HG02623 (cell line): Measurements from ENCODE around the gene CACNB2.

ENCODE experiments used
- ATAC-seq: cut with Tn5 transposase; IDR thresholded peaks from one replicate; pipeline ENCODE4 v1.9.1; 2021; ENCODE audit warnings: moderate library complexity; ENCODE audit not compliant: unreplicated experiment

CACNB2 gene

DNA sequence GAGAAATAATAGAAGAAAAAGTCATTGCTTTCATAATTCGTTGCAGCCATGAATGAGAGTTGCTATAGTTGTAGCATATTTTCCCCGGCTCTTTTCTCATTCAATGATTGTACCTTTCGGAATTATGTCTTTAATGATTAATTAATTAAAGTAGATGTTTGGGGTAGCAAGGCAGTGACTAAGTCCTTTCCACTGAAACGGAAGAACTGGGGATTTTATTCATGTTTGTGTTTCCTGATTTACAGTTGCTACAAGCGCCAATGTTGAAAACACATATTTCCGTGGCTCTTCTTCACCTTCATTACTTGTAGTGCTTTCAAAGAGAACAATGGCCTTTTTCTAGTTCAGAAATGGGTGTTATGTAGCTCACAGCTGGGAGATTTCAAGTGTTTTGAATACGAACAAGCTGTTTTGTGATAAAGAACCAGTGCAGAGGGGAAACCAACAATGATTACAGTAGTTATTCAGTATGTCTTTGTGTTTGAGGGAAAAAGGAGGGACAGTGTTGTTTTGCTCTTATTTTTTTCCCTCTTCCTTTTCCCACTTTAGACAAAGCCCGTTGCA, 357.7 kb downstream of the CACNB2 start:
- no peak for ATAC-seq

DNA sequence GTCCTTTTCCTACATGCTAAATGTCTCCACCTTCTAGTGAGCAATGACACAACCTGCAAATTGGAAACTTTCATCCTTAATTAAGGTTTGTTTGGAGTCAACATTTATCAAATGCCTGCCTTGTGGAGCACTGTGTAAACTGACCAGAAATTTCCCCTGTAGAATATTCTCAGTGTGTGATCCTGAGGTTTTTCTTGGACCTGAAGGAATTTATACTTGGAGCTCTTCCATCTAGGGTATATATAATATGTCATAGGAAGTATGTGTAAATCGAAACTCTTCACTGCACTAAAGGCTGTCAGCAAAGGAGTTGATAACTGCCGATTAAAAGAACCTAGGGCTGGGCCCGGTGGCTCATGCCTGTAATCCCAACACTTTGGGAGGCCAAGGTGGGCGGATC, 358.8 kb downstream of the CACNB2 start:
- ATAC-seq = no peak

DNA sequence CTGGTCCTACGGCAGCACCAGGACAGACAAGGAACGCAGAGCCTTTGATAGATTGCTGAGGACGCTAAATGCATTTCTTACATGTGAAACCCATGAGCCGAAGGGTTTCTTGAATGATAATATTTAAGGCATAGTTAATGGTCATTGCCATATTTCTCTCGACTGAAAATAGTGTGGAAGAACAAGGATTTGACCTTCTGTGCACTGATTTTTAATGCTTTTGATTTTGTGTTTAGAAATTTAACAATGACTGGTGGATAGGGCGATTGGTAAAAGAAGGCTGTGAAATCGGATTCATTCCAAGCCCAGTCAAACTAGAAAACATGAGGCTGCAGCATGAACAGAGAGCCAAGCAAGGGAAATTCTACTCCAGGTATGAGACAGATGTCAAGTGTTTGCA, 360.4 kb downstream of the CACNB2 start:
- no peak for ATAC-seq

DNA sequence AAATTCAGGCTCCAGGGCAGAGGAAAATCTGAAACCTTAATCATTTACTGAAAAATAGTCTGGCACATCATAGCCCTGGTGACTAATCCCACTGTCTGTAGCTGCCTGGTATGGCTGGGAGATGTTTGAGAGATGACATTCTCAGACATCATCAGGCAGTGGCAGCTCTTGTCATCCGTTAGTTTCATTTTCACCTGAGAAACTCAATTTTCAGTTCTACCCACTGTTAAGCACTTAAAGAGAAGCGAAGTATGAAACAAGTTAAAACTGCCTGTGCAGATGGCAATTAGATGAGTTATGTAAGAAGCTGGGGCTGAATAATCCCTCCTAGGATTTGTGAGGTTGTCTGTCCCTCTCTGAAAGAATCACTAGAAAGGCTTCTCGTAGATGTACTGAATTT, 361.0 kb downstream of the CACNB2 start:
- peak; percentile 85 for ATAC-seq

DNA sequence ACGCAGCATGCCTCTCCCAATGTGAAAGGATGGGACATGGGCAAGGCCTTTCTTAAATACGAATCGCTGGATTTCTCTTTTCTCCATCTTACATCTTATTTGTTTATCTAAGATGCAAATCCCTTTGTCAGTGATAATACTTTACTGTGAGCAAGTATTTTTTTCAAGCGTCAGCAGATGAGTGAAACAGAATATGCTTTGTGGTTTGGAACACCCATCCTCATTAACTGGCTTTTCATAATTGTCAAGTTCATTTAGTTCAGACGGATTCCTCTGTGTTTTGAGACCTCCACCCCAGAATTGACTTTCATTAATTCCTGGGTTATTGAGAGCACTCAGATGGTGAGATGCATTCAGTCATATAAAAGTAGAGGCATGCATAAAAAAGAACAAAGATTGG, 361.4 kb downstream of the CACNB2 start:
- no peak for ATAC-seq

DNA sequence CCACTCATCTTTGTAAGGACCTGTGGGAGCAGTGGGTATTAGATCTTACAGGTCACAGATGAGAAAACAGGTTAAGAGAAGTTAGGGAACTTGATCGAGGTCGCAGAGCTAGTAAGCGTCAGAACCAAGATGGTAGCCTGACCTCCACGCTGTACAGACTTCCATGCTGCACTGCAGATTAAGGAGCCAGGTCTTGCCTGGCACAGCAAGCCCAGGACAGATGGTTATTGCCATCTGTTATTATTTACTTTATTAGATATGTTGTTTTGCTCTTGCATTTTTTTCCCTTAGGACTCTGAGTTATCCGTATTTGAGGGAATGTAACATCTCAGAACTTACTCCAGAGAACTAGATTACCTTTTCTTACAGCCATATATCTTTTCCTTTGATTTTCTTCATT, 363.9 kb downstream of the CACNB2 start:
- no peak for ATAC-seq

DNA sequence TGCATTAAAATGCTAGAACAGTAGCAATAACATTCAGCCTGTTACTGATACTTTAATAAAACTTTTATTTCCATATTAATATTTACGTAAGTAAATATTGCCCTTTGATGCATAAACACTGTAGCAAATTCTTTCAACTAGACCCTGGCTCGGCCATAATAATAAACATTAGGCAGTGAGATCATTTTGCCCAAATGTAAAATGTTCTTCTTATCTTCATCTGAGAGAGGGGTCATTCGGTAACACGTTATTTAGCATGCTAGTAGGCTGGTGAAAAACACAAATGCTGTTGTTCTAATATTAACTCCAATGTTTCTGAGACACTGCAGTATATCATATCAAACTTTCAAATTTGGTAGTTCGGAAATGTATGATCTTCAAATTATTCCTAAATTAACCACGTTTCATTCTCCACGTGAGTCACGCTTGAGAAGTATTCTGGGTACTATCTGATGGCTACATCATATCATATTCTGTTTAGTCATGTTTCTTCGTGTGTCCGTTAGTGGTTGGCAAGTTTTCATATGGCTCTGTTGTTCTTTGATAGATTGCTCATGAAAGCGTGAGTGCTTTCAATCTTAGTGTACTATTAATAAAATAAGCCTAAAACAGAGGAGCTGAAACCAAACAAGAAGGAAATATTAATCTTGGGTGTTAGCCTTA, 365.4 kb downstream of the CACNB2 start:
- ATAC-seq = no peak

DNA sequence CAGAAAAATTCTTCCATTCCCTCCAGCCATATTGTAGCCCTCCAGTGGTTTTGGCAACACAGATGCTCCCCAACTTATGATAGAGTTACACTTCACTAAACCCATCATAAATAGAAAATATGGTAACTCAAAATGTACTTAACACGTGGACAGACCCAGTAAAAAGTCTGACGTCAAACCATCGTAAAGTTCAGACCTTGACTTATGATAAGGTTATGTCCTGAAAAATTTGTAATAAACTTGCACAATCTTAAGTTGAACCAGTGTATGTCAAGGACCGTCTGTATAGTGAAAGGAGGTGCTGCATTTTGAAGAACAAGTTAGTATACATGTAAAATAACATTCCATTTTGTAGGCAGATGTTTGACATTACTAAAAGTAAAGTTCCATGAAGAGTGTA, 368.4 kb downstream of the CACNB2 start:
- no peak for ATAC-seq

DNA sequence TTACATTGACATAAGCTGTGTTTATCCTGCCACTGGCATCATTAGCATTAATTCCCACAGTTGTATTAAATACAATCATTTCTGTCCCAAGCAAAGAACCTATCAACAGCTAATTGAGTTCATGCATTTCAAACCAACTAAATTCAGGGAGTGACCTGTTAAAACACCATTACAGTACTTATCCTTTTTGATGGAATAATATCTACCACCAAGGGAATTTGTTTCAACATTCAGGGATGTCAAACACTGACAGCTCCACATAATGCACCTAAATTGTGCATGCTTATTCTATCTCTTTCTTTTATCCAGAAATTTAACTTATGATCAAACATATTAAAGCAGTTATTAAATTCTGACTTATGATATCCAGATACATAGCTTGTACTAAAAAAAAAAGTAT, 374.3 kb downstream of the CACNB2 start:
- no peak for ATAC-seq

DNA sequence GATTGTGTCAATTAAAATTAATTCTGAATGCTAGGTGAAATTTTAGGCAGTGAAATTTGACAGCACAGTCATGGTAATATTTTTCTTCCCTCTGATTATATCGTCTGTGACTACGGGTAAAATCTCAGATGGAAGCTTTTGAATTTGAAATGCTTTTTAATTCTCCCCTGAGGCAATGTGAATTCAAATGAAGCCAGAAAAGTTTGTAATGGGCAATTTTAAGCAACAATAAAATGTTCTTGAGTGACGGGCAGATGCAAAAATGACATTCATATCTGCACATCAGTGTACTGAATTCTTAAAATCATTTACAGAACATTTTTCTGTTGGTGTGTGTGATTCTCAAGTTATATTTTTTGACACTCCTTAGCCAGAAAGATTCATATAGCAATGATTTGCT, 376.6 kb downstream of the CACNB2 start:
- no peak for ATAC-seq

DNA sequence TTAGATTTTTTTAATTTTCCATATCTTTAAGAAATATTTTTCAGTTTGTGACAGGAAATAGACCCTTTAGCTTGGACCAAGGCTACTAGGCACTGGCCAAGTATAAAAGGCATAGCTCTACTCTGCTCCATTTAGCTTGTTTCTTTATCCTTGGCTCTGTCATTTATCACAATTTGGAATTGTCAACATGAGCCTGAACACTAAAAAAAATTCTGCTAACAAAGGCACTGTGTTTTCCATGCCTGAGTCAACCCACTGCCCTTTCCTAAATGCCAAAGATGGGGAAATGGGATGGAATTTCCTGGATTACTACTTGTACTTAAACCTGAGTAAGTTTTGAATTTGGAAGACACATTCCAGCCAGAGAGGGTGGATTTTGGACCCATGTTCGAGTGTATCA, 382.8 kb downstream of the CACNB2 start:
- no peak for ATAC-seq

DNA sequence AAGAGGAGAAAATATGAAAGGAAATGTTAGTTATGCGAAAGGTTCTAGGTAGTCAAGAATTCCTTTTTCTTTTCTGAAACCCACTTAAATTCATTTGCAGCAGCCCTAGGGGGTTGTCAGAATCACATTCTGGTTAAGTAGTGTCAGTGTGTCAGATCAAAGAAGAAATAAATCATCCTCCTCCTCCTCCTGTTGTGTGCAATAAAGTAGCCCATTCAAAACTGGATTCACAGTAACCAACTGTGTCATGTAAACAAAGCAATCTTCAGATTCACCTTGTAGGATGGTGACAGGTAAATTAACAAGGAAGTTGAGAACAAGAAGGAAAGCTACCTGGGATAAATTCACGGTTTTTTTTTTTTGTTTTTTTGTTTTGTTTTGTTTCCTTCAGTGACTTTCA, 383.6 kb downstream of the CACNB2 start:
- no peak for ATAC-seq

DNA sequence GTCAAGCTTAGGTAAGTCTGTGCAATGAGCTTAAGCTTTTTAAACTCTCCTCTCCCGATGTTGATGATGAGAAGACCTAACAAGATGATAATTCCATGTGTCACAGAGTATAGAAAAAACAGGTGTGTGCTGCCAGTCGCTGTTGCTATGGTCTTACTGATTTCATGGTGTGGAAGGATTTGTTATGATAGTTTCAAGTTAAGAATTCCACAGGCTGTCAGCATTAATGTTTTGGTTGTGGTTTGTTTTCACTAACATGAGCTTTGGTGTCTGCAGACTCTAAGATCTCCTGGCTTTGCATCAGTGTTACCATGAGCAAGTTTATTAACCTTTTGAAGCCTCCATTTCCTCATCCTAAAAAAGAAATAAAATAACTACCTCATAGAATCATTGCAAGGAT, 387.5 kb downstream of the CACNB2 start:
- no peak for ATAC-seq

DNA sequence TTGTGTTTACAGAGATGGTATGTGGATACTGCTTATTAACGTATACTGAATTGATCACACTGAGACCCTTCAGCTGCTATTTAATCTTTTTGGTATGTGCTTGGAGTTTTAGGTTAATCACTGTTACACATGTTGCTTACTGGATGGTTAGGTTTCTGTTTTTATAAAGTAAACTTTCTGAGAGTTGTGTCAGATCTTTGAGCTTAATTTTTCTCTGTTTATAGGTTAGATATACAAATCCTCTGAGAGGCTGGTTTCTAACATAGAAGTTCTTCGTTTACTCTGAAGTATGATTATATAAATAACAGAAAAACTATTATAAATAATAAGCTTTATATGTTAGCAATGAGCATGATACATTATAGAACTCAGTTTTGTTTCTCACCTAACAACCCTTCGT, 388.1 kb downstream of the CACNB2 start:
- no peak for ATAC-seq

DNA sequence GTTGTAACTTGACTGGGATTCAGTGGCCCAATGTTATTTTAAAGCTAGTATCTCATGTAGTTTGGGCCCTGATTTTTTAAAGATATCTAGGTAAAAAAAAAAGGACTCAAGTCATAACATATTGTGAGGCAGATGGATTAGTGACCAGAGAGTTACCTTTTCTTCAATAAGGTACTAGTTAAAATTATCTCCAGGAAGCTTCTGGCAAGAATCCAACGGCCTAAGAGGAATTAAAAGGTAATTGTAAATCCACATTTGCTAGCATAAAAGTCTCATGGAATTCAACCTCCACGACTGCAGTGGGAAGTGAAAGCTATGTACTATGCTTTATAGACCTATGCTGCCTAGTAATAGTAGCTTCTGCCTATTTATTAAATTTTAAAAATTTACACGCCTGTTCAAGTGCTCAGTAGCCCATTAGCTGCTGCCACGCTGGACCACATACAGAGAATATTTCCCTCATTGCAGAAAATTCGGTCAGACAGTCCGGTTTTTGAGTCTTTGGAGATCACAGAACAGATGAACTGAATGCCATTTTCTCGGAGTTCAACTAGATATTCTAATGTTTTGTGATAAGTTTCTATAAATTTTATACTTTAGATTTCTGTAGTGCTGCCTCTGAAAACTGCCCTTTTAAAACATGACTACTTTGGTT, 392.8 kb downstream of the CACNB2 start:
- no peak for ATAC-seq

DNA sequence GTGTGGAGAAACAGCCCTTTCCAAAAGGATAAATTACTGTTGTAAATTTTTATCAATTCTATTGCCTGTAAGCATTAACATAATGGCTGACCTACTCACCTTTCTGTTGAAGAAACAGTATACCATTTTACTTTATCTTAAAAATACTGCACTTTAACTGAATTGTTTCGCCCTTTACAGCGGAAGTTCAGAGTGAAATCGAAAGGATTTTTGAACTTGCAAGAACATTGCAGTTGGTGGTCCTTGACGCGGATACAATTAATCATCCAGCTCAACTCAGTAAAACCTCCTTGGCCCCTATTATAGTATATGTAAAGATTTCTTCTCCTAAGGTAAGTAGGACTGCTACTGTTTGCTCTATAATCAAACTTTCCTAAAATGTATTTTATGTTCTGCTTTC, 393.7 kb downstream of the CACNB2 start:
- no peak for ATAC-seq

DNA sequence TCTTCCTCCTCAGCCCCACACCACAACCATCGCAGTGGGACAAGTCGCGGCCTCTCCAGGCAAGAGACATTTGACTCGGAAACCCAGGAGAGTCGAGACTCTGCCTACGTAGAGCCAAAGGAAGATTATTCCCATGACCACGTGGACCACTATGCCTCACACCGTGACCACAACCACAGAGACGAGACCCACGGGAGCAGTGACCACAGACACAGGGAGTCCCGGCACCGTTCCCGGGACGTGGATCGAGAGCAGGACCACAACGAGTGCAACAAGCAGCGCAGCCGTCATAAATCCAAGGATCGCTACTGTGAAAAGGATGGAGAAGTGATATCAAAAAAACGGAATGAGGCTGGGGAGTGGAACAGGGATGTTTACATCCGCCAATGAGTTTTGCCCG, 399.1 kb downstream of the CACNB2 start:
- no peak for ATAC-seq

DNA sequence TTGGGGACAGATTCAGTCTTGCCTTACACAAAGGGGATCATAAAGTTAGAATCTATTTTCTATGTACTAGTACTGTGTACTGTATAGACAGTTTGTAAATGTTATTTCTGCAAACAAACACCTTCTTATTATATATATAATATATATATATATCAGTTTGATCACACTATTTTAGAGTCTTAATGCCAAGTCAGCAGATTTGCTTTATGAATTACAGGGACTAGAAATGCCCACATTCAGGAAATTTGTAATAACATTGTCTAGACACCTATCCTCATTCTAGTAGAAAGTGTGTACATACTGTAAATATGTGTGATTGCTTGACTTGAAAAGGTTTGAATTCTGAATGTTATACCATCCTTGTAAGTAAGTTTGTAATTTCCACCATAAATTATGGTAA, 400.0 kb downstream of the CACNB2 start:
- ATAC-seq = no peak

DNA sequence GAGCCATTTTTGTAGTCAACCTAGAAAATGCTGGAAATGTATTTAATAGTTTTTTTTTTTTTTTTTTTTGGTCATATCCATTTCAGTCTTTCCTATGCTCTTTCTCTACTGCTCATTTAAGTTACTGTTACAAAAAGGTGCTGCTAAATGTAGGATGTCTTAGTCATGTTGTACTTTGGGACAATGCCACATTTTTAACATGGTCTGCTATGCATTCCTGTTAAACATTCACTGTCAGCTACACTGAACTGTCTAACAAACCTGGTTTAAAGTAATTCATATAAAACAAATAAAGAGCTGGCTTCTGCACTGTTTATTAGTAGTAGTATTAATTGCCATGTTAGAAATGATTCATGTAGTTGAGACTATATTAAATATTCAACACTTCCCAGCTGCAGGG, 402.6 kb downstream of the CACNB2 start:
- ATAC-seq = no peak

DNA sequence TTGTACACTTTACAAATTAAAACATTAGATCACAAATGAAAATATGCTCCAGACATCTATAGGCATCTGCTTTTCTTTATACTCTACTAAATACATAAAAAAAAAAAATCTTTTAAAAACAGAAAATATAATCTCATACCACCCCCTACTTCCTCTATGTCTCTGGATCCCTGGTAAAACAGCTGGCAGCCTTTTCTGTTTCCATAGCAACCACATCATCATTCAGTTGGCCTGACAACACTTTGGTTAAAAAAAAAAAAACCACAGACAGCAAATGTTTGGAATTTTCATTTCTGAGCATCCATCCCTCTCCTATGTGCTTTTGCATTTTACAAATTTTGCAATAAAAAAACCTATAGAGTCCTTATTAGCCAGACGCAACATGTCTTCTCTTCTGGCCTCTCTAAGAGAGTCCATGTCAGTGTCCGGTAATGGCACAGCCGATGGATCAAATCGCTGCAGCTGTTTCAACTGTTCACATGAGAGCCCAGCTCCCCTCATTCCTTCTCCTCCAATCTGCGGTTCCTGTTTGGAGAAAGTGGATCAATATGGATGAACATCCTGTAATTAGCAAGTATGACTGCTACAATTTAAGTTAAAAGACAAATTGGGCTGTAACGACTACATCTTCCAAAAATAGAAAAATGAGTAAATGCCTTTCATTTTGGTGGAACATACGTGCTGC, 405.5 kb downstream of the CACNB2 start:
- ATAC-seq = no peak

DNA sequence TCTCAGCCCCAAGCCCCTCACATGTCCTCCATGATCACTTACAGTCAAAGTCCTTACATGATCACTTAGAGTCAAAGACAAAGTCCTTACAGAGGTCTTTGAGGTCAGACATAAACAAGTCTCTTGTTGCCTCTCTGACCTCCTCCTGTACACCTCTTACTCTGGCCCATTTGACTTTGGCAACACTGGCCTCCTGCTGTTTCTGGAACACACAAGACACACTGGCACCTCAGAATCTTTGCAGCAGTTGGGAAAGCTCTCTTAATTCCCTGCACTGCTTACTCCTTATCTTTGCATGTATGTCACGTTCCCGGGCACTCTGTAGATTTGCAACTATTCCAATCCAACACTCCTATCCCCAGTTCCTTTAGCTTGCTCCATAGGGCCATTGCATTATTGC, 408.9 kb downstream of the CACNB2 start:
- ATAC-seq = no peak

DNA sequence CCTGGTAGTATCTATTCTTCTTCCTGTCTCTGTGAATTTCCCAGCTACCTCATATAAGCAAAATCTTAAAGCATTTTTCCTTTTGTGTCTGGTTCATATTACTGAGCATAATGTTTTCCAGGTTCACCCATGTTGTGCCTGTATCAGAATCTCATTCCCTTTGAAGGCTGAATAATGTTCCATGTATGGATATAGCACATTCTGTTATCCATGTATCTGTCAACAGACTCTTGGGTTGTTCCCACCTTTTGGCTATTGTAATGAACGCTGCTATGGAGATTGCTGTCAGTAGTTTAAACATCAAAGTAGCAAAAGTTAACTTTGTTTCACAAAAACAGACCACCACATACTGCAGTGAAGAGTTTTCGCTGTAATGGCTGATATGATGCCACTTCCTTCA, 411.2 kb downstream of the CACNB2 start:
- no peak for ATAC-seq
